GM23338 (cell line): Measurements from ENCODE around the gene IL1B. TPM values are rescaled to one million over a fixed set of nuclear protein-coding genes. Genes with fewer than 3 reads are reported as not detected.

ENCODE experiments used
- ATAC-seq: fragments of 200-7000 bp; cut with Tn5 transposase; 3 replicates; pipeline ENCODE4 v1.9.1; 2020
- DNase-seq: peaks from one replicate; pipeline ENCODE4 v3.0.0-alpha.2; 2015; ENCODE audit warnings: low spot score
- H2AFZ ChIP-seq: fragments of 200-600 bp; sonication (generic); 2 replicates; pipeline ENCODE4 v1.8.0; 2016; ENCODE audit warnings: antibody characterized with exemption, mild to moderate bottlenecking, moderate library complexity
- H3F3A ChIP-seq: fragments of 200-600 bp; sonication (generic); replicated peaks from 2 replicates; pipeline ENCODE4 v1.8.0; 2017; ENCODE audit warnings: antibody characterized with exemption, mixed run types, low read depth
- H3K27ac ChIP-seq: fragments of 200-600 bp; sonication (generic); 2 replicates; pipeline ENCODE4 v1.6.1; 2016; ENCODE audit warnings: low read depth
- H3K27me3 ChIP-seq: fragments of 200-600 bp; sonication (generic); 2 replicates; pipeline ENCODE4 v1.8.0; 2016; ENCODE audit warnings: mild to moderate bottlenecking, mixed run types, moderate library complexity; ENCODE audit not compliant: insufficient read depth
- H3K36me3 ChIP-seq: fragments of 200-600 bp; sonication (generic); 2 replicates; pipeline ENCODE4 v1.8.0; 2016; ENCODE audit warnings: mild to moderate bottlenecking; ENCODE audit not compliant: insufficient read depth
- H3K4me1 ChIP-seq: fragments of 200-600 bp; sonication (generic); 2 replicates; pipeline ENCODE4 v1.8.0; 2016; ENCODE audit warnings: mild to moderate bottlenecking, moderate library complexity; ENCODE audit not compliant: insufficient read depth
- H3K4me2 ChIP-seq: fragments of 200-600 bp; sonication (generic); 2 replicates; pipeline ENCODE4 v1.7.1; 2017; ENCODE audit warnings: mixed run types
- H3K4me3 ChIP-seq: fragments of 200-600 bp; sonication (generic); 2 replicates; pipeline ENCODE4 v1.6.1; 2016; ENCODE audit warnings: mixed run types
- H3K79me2 ChIP-seq: fragments of 200-600 bp; sonication (generic); replicated peaks from 2 replicates; pipeline ENCODE4 v1.8.0; 2017; ENCODE audit warnings: mild to moderate bottlenecking; ENCODE audit not compliant: insufficient read depth
- H3K9me2 ChIP-seq: fragments of 200-600 bp; sonication (generic); 2 replicates; pipeline ENCODE4 v1.8.0; 2017; ENCODE audit not compliant: insufficient read depth
- H4K20me1 ChIP-seq: fragments of 200-600 bp; sonication (generic); replicated peaks from 2 replicates; pipeline ENCODE4 v1.8.0; 2017; ENCODE audit warnings: mild to moderate bottlenecking; ENCODE audit not compliant: insufficient read depth
- H3K27ac Mint-ChIP-seq: 2 replicates; pipeline ENCODE4 v1.8.0; 2020; ENCODE audit warnings: inconsistent platforms, mild to moderate bottlenecking, moderate library complexity, mixed read lengths
- H3K27me3 Mint-ChIP-seq: 3 replicates; pipeline ENCODE4 v1.8.0; 2022; ENCODE audit warnings: low read depth, mild to moderate bottlenecking, moderate library complexity, mixed read lengths, inconsistent platforms; ENCODE audit not compliant: insufficient read depth, poor library complexity
- H3K36me3 Mint-ChIP-seq: 3 replicates; pipeline ENCODE4 v1.8.0; 2021; ENCODE audit warnings: low read depth, mild to moderate bottlenecking, inconsistent platforms, moderate library complexity, mixed read lengths
- H3K4me1 Mint-ChIP-seq: 3 replicates; pipeline ENCODE4 v1.8.0; 2020; ENCODE audit warnings: mild to moderate bottlenecking, inconsistent platforms, mixed read lengths
- H3K4me3 Mint-ChIP-seq: 3 replicates; pipeline ENCODE4 v1.8.0; 2021; ENCODE audit warnings: moderate library complexity, mild to moderate bottlenecking, inconsistent platforms, mixed read lengths
- H3K9me3 Mint-ChIP-seq: 3 replicates; pipeline ENCODE4 v1.8.0; 2020; ENCODE audit warnings: moderate library complexity, mild to moderate bottlenecking, inconsistent platforms, mixed read lengths
- CREB1 ChIP-seq: fragments of 250-450 bp; sonication (Bioruptor Pico); IDR thresholded peaks from 2 replicates; pipeline ENCODE4 v1.5.0; 2020; ENCODE audit warnings: low read depth, mild to moderate bottlenecking, moderate library complexity
- ETS1 ChIP-seq: IDR thresholded peaks from 2 replicates; pipeline ENCODE4 v1.6.1; 2016; ENCODE audit warnings: antibody characterized with exemption
- JUNB ChIP-seq: IDR thresholded peaks from one replicate; pipeline ENCODE4 v1.6.1; 2016; ENCODE audit warnings: antibody characterized with exemption; ENCODE audit not compliant: unreplicated experiment
- NANOG ChIP-seq: IDR thresholded peaks from 2 replicates; pipeline ENCODE4 v1.6.1; 2016; ENCODE audit warnings: antibody characterized with exemption, borderline replicate concordance
- POLR2AphosphoS5 ChIP-seq: IDR thresholded peaks from 2 replicates; pipeline ENCODE4 v1.6.1; 2016; ENCODE audit warnings: antibody characterized with exemption, low read depth
- ZNF114 ChIP-seq: fragments of 250-450 bp; sonication (Bioruptor Pico); IDR thresholded peaks from 2 replicates; pipeline ENCODE4 v1.5.0; 2020; ENCODE audit warnings: mild to moderate bottlenecking, moderate library complexity
- ZNF331 ChIP-seq: fragments of 250-450 bp; sonication (Bioruptor Pico); IDR thresholded peaks from 2 replicates; pipeline ENCODE4 v1.5.0; 2020; ENCODE audit warnings: low read depth, mild to moderate bottlenecking, moderate library complexity
- polyA plus RNA-seq: library from polyadenylated mRNA; unstranded; fragments of >200 nt; fragmentation: Nextera tagmentation; extraction: Ambion mirVana; gene quantifications from 2 replicates; pipeline ENCODE4 v1.2.1, GENCODE V29; 2016
- total RNA-seq: library from RNA; depleted of rRNA; stranded (reverse); fragments of >200 nt; shearing (Covaris generic); gene quantifications from 2 replicates; pipeline ENCODE4 v1.2.3, GENCODE V29; 2014
- TF ChIP-seq, protein P1 (sequence below), 2 experiments: fragments of 200-600 bp in 1 of 2; sonication (generic) in 1 of 2; conservative IDR thresholded peaks; 2 replicates each; pipeline versions ENCODE4 v1.5.1 to v1.6.1; 2016 to 2017; ENCODE audit warnings: antibody characterized with exemption in 2 of 2, low read depth in 2 of 2, mild to moderate bottlenecking in 2 of 2, moderate library complexity in 1 of 2
- TF ChIP-seq, protein P2 (sequence below): fragments of 250-450 bp; sonication (Bioruptor Pico); IDR thresholded peaks from 2 replicates; pipeline ENCODE4 v1.5.0; 2020; ENCODE audit warnings: mild to moderate bottlenecking, moderate library complexity

IL1B gene
- total and polyA plus RNA-seq, 2 experiments from 2014 or later, result not detected

DNA sequence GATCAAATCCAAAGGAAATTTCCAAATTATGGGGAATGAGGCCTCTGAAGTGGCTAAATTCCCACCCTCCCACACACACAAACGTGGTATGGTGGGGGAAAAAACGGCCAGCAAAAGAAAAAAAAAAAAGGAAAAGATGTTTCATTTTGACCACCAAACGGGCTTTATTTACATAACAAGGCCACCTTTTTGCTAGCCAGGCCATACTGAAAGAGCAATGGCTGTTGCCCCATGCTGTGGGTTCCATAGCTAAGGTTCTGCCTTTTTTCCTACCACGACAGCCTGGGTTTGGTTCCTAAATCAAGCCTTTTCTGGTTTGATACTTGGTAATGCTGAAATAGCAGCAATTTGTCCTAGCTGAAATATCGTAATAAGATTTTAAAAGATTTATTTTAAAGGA lies 14.0 kb upstream of the IL1B start (continued):
- TF ChIP-seq NANOG (no peak), POLR2AphosphoS5 (no peak), JUNB (no peak)
- TF ChIP-seq, protein P1, sequence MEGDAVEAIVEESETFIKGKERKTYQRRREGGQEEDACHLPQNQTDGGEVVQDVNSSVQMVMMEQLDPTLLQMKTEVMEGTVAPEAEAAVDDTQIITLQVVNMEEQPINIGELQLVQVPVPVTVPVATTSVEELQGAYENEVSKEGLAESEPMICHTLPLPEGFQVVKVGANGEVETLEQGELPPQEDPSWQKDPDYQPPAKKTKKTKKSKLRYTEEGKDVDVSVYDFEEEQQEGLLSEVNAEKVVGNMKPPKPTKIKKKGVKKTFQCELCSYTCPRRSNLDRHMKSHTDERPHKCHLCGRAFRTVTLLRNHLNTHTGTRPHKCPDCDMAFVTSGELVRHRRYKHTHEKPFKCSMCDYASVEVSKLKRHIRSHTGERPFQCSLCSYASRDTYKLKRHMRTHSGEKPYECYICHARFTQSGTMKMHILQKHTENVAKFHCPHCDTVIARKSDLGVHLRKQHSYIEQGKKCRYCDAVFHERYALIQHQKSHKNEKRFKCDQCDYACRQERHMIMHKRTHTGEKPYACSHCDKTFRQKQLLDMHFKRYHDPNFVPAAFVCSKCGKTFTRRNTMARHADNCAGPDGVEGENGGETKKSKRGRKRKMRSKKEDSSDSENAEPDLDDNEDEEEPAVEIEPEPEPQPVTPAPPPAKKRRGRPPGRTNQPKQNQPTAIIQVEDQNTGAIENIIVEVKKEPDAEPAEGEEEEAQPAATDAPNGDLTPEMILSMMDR (conservative IDR thresholded peaks at IDR 0.05; ENCODE audit: low read depth in 2 of 2), result no peak

GRCh38 chr2:112849956-112850355 lies 13.4 kb upstream of the IL1B start:
- Histone ChIP-seq H3K27me3 (no peaks in the 10 kb centered on the region), H3K27ac (peak overlapping the region; percentile 85), H3K9me2 (0 out of 2 replicates have a peak, but pooled peaks cover 2% of the 10 kb centered on the region), H3F3A (peaks cover 5% of the 10 kb centered on the region; the same call in 1 of the 2 replicates), H2AFZ (no peak overlapping the region), H3K36me3 (no peaks in the 10 kb centered on the region), H3K4me1 (peaks cover 44% of the 10 kb centered on the region), H3K4me3 (peak overlapping the region; percentile 14; the same call in 1 of the 2 replicates), H3K4me2 (peak overlapping the region; percentile 61), H3K79me2 (no peaks in the 10 kb centered on the region), H4K20me1 (no peaks in the 10 kb centered on the region)
- peaks cover 43% of the 10 kb centered on the region for H3K4me1 Mint-ChIP-seq
- DNase-seq (peak; percentile 32), ATAC-seq (peak; percentile 37)
- peaks cover 12% of the 10 kb centered on the region for H3K27me3 Mint-ChIP-seq
- peak overlapping the region; percentile 41 for H3K4me3 Mint-ChIP-seq
- peaks cover 15% of the 10 kb centered on the region for H3K36me3 Mint-ChIP-seq
- peaks cover 25% of the 10 kb centered on the region for H3K9me3 Mint-ChIP-seq
- peak overlapping the region; percentile 90 for H3K27ac Mint-ChIP-seq
- TF ChIP-seq ZNF114 (no peak), CREB1 (CRISPR knock-in tag) (no peak), ETS1 (no peak), ZNF331 (no peak)
- TF ChIP-seq, protein P2, sequence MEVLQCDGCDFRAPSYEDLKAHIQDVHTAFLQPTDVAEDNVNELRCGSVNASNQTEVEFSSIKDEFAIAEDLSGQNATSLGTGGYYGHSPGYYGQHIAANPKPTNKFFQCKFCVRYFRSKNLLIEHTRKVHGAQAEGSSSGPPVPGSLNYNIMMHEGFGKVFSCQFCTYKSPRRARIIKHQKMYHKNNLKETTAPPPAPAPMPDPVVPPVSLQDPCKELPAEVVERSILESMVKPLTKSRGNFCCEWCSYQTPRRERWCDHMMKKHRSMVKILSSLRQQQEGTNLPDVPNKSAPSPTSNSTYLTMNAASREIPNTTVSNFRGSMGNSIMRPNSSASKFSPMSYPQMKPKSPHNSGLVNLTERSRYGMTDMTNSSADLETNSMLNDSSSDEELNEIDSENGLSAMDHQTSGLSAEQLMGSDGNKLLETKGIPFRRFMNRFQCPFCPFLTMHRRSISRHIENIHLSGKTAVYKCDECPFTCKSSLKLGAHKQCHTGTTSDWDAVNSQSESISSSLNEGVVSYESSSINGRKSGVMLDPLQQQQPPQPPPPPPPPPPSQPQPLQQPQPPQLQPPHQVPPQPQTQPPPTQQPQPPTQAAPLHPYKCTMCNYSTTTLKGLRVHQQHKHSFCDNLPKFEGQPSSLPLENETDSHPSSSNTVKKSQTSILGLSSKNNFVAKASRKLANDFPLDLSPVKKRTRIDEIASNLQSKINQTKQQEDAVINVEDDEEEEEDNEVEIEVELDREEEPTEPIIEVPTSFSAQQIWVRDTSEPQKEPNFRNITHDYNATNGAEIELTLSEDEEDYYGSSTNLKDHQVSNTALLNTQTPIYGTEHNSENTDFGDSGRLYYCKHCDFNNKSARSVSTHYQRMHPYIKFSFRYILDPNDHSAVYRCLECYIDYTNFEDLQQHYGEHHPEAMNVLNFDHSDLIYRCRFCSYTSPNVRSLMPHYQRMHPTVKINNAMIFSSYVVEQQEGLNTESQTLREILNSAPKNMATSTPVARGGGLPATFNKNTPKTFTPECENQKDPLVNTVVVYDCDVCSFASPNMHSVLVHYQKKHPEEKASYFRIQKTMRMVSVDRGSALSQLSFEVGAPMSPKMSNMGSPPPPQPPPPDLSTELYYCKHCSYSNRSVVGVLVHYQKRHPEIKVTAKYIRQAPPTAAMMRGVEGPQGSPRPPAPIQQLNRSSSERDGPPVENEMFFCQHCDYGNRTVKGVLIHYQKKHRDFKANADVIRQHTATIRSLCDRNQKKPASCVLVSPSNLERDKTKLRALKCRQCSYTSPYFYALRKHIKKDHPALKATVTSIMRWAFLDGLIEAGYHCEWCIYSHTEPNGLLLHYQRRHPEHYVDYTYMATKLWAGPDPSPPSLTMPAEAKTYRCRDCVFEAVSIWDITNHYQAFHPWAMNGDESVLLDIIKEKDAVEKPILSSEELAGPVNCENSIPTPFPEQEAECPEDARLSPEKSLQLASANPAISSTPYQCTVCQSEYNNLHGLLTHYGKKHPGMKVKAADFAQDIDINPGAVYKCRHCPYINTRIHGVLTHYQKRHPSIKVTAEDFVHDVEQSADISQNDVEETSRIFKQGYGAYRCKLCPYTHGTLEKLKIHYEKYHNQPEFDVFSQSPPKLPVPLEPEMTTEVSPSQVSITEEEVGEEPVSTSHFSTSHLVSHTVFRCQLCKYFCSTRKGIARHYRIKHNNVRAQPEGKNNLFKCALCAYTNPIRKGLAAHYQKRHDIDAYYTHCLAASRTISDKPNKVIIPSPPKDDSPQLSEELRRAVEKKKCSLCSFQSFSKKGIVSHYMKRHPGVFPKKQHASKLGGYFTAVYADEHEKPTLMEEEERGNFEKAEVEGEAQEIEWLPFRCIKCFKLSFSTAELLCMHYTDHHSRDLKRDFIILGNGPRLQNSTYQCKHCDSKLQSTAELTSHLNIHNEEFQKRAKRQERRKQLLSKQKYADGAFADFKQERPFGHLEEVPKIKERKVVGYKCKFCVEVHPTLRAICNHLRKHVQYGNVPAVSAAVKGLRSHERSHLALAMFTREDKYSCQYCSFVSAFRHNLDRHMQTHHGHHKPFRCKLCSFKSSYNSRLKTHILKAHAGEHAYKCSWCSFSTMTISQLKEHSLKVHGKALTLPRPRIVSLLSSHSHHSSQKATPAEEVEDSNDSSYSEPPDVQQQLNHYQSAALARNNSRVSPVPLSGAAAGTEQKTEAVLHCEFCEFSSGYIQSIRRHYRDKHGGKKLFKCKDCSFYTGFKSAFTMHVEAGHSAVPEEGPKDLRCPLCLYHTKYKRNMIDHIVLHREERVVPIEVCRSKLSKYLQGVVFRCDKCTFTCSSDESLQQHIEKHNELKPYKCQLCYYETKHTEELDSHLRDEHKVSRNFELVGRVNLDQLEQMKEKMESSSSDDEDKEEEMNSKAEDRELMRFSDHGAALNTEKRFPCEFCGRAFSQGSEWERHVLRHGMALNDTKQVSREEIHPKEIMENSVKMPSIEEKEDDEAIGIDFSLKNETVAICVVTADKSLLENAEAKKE (CRISPR knock-in tag), result no peak
